ENCODE measurements around the gene CTNND1. TPM values are rescaled to one million over a fixed set of nuclear protein-coding genes. Genes with fewer than 3 reads are reported as not detected.

CTNND1 gene
- total and polyA plus RNA-seq, 7 donors, result 66.0 to 132 (median 97.7) TPM

- Histone ChIP-seq H3K4me3 (no peak overlapping the region), H3K9me3 (no peaks in the 10 kb centered on the region), H3K27me3 (no peaks in the 10 kb centered on the region), H3K27ac (no peak overlapping the region), H3K4me1 (no peaks in the 10 kb centered on the region), H3K36me3 (peaks cover 0 to 3% (median 0%) of the 10 kb centered on the region in 4 donors)
- DNase-seq, result no peak
- intact Hi-C loops (cut with DNase I), result no loop called here
- 71 to 76% methylated on average over 2 of the region's 2 CpGs for WGBS, 2 donors
- TF ChIP-seq CTCF (IDR thresholded peaks at IDR 0.05), result no peak
- TF ChIP-seq POLR2A (IDR thresholded peaks at IDR 0.05), result no peak
- no peak for TF ChIP-seq POLR2AphosphoS5 (IDR thresholded peaks at IDR 0.05)
- TF ChIP-seq EP300 (IDR thresholded peaks at IDR 0.05), result no peak
Measured at GRCh38 chr11:57727185-57727584, 34.4 kb upstream of the CTNND1 start.

GRCh38 chr11:57728829-57729228, 32.8 kb upstream of the CTNND1 start:
- Histone ChIP-seq H3K4me3 (no peak overlapping the region), H3K9me3 (no peaks in the 10 kb centered on the region), H3K27me3 (no peaks in the 10 kb centered on the region), H3K27ac (no peak overlapping the region), H3K36me3 (peaks cover 0 to 3% (median 0%) of the 10 kb centered on the region in 4 donors), H3K4me1 (no peaks in the 10 kb centered on the region)
- TF ChIP-seq CTCF (IDR thresholded peaks at IDR 0.05) (no peak), POLR2A (IDR thresholded peaks at IDR 0.05) (no peak), EP300 (IDR thresholded peaks at IDR 0.05) (no peak), POLR2AphosphoS5 (IDR thresholded peaks at IDR 0.05) (no peak)
- intact Hi-C loops (cut with DNase I), result no loop called here
- WGBS, 2 donors, result 72 to 82% methylated on average over 7 of the region's 7 CpGs
- no peak for DNase-seq

- no peak for TF ChIP-seq EP300 (IDR thresholded peaks at IDR 0.05)
- TF ChIP-seq CTCF (IDR thresholded peaks at IDR 0.05), result no peak
- TF ChIP-seq POLR2AphosphoS5 (IDR thresholded peaks at IDR 0.05), result no peak
- no peak for TF ChIP-seq POLR2A (IDR thresholded peaks at IDR 0.05)
- peaks cover 0 to 8% (median 0%) of the 10 kb centered on the region in 4 donors for H3K36me3 ChIP-seq
- no peaks in the 10 kb centered on the region for H3K4me1 ChIP-seq
- 91 to 93% methylated on average over 7 of the region's 7 CpGs for WGBS, 2 donors
- H3K4me3 ChIP-seq, result no peak overlapping the region
- no peak for DNase-seq
- no peak overlapping the region for H3K27ac ChIP-seq
- no peaks in the 10 kb centered on the region for H3K9me3 ChIP-seq
- intact Hi-C loops (cut with DNase I), result no loop called here
- H3K27me3 ChIP-seq, result no peaks in the 10 kb centered on the region
Measured at GRCh38 chr11:57729479-57729878, 32.1 kb upstream of the CTNND1 start.

GRCh38 chr11:57732661-57733060, 28.9 kb upstream of the CTNND1 start:
- no peaks in the 10 kb centered on the region for H3K4me1 ChIP-seq
- no peak overlapping the region for H3K27ac ChIP-seq
- WGBS, 2 donors, result 88 to 91% methylated on average over 1 of the region's 1 CpG
- no peaks in the 10 kb centered on the region for H3K27me3 ChIP-seq
- no peaks in the 10 kb centered on the region for H3K9me3 ChIP-seq
- intact Hi-C loops (cut with DNase I), result no loop called here
- TF ChIP-seq POLR2AphosphoS5 (IDR thresholded peaks at IDR 0.05) (no peak), CTCF (IDR thresholded peaks at IDR 0.05) (no peak), POLR2A (IDR thresholded peaks at IDR 0.05) (no peak), EP300 (IDR thresholded peaks at IDR 0.05) (no peak)
- H3K4me3 ChIP-seq, result no peak overlapping the region
- DNase-seq, result no peak
- peaks cover 0 to 16% (median 1%) of the 10 kb centered on the region in 4 donors for H3K36me3 ChIP-seq

GRCh38 chr11:57735619-57736298, 25.8 kb upstream of the CTNND1 start:
- Histone ChIP-seq H3K27me3 (no peaks in the 10 kb centered on the region), H3K9me3 (no peaks in the 10 kb centered on the region), H3K4me3 (no peak overlapping the region), H3K27ac (no peak overlapping the region), H3K36me3 (peaks cover 0 to 39% (median 11%) of the 10 kb centered on the region in 4 donors), H3K4me1 (peaks cover 0 to 6% (median 3%) of the 10 kb centered on the region in 4 donors)
- no peak for DNase-seq
- intact Hi-C loops (cut with DNase I), result no loop called here
- TF ChIP-seq POLR2A (IDR thresholded peaks at IDR 0.05) (no peak), CTCF (IDR thresholded peaks at IDR 0.05) (no peak), EP300 (IDR thresholded peaks at IDR 0.05) (no peak), POLR2AphosphoS5 (IDR thresholded peaks at IDR 0.05) (no peak)
- WGBS, 2 donors, result 18 to 72% methylated on average over 3 of the region's 3 CpGs

All from sigmoid colon (tissue), 7 donors.